GM23248 (cell line): Measurements from ENCODE around the gene PRH2. TPM values are rescaled to one million over a fixed set of nuclear protein-coding genes. Genes with fewer than 3 reads are reported as not detected.

Experiments
- DNase-seq: peaks from one replicate; pipeline ENCODE4 v3.0.0-alpha.2; 2015
- H2AFZ ChIP-seq: fragments of 200-600 bp; sonication (generic); 2 replicates; pipeline ENCODE4 v1.6.1; 2016; ENCODE audit warnings: antibody characterized with exemption
- H3F3A ChIP-seq: fragments of 200-600 bp; sonication (generic); 2 replicates; pipeline ENCODE4 v1.6.1; 2016; ENCODE audit warnings: mild to moderate bottlenecking, antibody characterized with exemption, mixed run types; ENCODE audit not compliant: insufficient read depth
- H3K27ac ChIP-seq: fragments of 200-600 bp; sonication (generic); 2 replicates; pipeline ENCODE4 v1.5.1; 2016; ENCODE audit warnings: mild to moderate bottlenecking
- H3K27me3 ChIP-seq: fragments of 200-600 bp; sonication (generic); replicated peaks from 2 replicates; pipeline ENCODE4 v1.6.1; 2016; ENCODE audit warnings: mild to moderate bottlenecking; ENCODE audit not compliant: insufficient read depth
- H3K36me3 ChIP-seq: fragments of 200-600 bp; sonication (generic); 2 replicates; pipeline ENCODE4 v1.6.1; 2016; ENCODE audit warnings: low read depth, mild to moderate bottlenecking
- H3K4me1 ChIP-seq: fragments of 200-600 bp; sonication (generic); 2 replicates; pipeline ENCODE4 v1.6.1; 2016; ENCODE audit warnings: mild to moderate bottlenecking; ENCODE audit not compliant: insufficient read depth
- H3K4me2 ChIP-seq: fragments of 200-600 bp; sonication (generic); one replicate; pipeline ENCODE4 v1.6.1; 2016; ENCODE audit warnings: mild to moderate bottlenecking; ENCODE audit not compliant: unreplicated experiment
- H3K4me3 ChIP-seq: fragments of 200-600 bp; sonication (generic); 2 replicates; pipeline ENCODE4 v1.5.1; 2016; ENCODE audit warnings: mild to moderate bottlenecking
- H3K79me2 ChIP-seq: fragments of 200-600 bp; sonication (generic); 2 replicates; pipeline ENCODE4 v1.6.1; 2016; ENCODE audit warnings: mild to moderate bottlenecking; ENCODE audit not compliant: insufficient read depth
- H3K9ac ChIP-seq: fragments of 200-600 bp; sonication (generic); 2 replicates; pipeline ENCODE4 v1.6.1; 2016; ENCODE audit warnings: mild to moderate bottlenecking
- H3K9me2 ChIP-seq: fragments of 200-600 bp; sonication (generic); 2 replicates; pipeline ENCODE4 v1.6.1; 2016; ENCODE audit warnings: mixed run types, mild to moderate bottlenecking, moderate library complexity; ENCODE audit not compliant: insufficient read depth
- H3K9me3 ChIP-seq: fragments of 200-600 bp; sonication (generic); one replicate; pipeline ENCODE4 v1.6.1; 2017; ENCODE audit warnings: low read depth
- H4K20me1 ChIP-seq: fragments of 200-600 bp; sonication (generic); 2 replicates; pipeline ENCODE4 v1.6.0; 2016; ENCODE audit not compliant: insufficient read depth
- EZH2 ChIP-seq: fragments of 200-600 bp; sonication (generic); IDR thresholded peaks from 2 replicates; pipeline ENCODE4 v1.6.1; 2018; ENCODE audit warnings: antibody characterized with exemption, mild to moderate bottlenecking; ENCODE audit not compliant: insufficient read depth, poor library complexity, severe bottlenecking
- EZH2phosphoT487 ChIP-seq: fragments of 200-600 bp; sonication (generic); IDR thresholded peaks from 2 replicates; pipeline ENCODE4 v1.6.1; 2018; ENCODE audit warnings: antibody characterized with exemption, moderate library complexity, mild to moderate bottlenecking, low read depth; ENCODE audit not compliant: insufficient read depth
- WGBS, 2 experiments: methylation state at CpG; one replicate each; pipeline ENCODE4 v1.1.6; 2015 to 2017; ENCODE audit warnings: low lambda C conversion rate in 2 of 2, low coverage in 1 of 2; ENCODE audit errors: missing lambda C conversion rate in 2 of 2; 5-methylcytosine and 5-hydroxymethylcytosine counted together
- in situ Hi-C: fragments of 300-500 bp; cut with MboI; formaldehyde crosslinking; loops from 2 replicates; pipeline ENCODE4 v1.15.0; 2020
- polyA plus RNA-seq: library from polyadenylated mRNA; unstranded; fragments of >200 nt; fragmentation: Nextera tagmentation; extraction: Ambion mirVana; gene quantifications from 2 replicates; pipeline ENCODE4 v1.2.1, GENCODE V29; 2016
- total RNA-seq: library from RNA; depleted of rRNA; stranded (reverse); fragments of >200 nt; shearing (Covaris generic); gene quantifications from 2 replicates; pipeline ENCODE4 v1.2.3, GENCODE V29; 2014

PRH2 gene
- total and polyA plus RNA-seq, 2 experiments from 2014 or later = 0.53 TPM; not detected in 1

GRCh38 chr12:10909462-10909861 lies 19.6 kb upstream of the PRH2 start, which contains the start of gene TAS2R13:
TAS2R13 (minus strand) TSS chr12:10909562; CDS start chr12:10909298, 264 bp downstream.
- Histone ChIP-seq H3K36me3 (no peaks in the 10 kb centered on the region), H3K9ac (no peak within 1 kb of the TSS), H3K9me3 (no peaks in the 10 kb centered on the region), H3K27me3 (no peaks in the 10 kb centered on the region), H3K4me2 (no peak within 1 kb of the TSS), H3F3A (no peaks in the 10 kb centered on the region), H3K79me2 (no peaks in the 10 kb centered on the region), H2AFZ (no peak within 1 kb of the TSS), H3K27ac (no peak within 1 kb of the TSS), H3K9me2 (no peaks in the 10 kb centered on the region), H3K4me3 (no peak within 1 kb of the TSS), H4K20me1 (no peaks in the 10 kb centered on the region), H3K4me1 (no peaks in the 10 kb centered on the region)
- in situ Hi-C loops = no loop called here
- no peak for DNase-seq
- TF ChIP-seq EZH2phosphoT487 (no peak), EZH2 (no peak)
- 90 to 100% methylated on average over 1 of the region's 1 CpG for WGBS, 2 experiments

DNA sequence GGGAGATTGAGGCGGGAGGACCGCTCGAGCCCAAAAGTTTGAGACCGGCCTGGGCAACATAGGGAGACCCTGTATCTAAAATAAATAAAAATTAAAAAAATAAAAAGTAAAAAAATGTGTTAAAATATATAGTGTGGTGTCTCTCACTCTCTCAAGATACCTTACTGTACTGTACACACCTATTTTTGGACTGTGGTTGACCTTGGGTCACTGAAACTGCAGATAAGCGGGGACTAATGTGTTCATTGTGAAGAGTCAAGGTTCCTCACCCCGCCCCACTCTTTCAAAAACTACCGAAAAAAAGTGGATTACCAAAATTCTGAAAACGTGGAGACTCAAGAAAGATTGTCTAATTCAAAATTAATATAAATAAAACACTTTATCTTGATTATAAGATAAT lies 18.7 kb upstream of the PRH2 start:
- Histone ChIP-seq H3K4me1 (no peaks in the 10 kb centered on the region), H3K36me3 (no peaks in the 10 kb centered on the region), H3K4me2 (no peak overlapping the region), H3K79me2 (no peaks in the 10 kb centered on the region), H2AFZ (no peak overlapping the region), H3K9ac (no peak overlapping the region), H3K4me3 (no peak overlapping the region), H3F3A (no peaks in the 10 kb centered on the region), H3K27ac (no peak overlapping the region), H3K9me3 (no peaks in the 10 kb centered on the region), H3K9me2 (no peaks in the 10 kb centered on the region), H4K20me1 (no peaks in the 10 kb centered on the region), H3K27me3 (no peaks in the 10 kb centered on the region)
- WGBS, 2 experiments = 84 to 85% methylated on average over 8 of the region's 8 CpGs
- in situ Hi-C loops = no loop called here
- TF ChIP-seq EZH2 (no peak), EZH2phosphoT487 (no peak)
- no peak for DNase-seq

DNA sequence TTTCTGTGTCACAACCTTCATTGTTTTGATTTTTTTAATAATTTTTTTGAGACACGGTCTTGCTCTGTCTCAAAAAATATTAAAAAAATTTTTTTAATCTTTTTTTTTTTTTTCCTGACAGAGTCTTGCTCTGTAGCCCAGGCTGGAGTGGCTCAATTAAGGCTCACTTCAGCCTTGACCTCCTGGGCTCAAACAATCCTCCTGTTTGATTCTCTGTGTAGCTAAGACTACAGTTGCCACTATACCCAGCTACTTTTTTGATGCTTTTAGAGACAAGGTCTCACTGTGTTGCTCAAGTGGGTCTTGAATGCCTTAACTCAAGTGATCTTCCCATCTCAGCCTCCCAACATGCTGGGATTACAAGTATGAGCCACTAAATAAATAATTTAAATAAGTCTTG lies 9.2 kb upstream of the PRH2 start:
- no peaks in the 10 kb centered on the region for H3K9me2 ChIP-seq
- H3K36me3 ChIP-seq = no peaks in the 10 kb centered on the region
- H3K9ac ChIP-seq = no peak overlapping the region
- WGBS, 2 experiments = 95 to 100% methylated on average over 1 of the region's 1 CpG
- no peak overlapping the region for H3K4me2 ChIP-seq
- H3K27me3 ChIP-seq = no peaks in the 10 kb centered on the region
- no peaks in the 10 kb centered on the region for H3K9me3 ChIP-seq
- no peak for DNase-seq
- H3K4me1 ChIP-seq = no peaks in the 10 kb centered on the region
- in situ Hi-C loops = no loop called here
- H3F3A ChIP-seq = no peaks in the 10 kb centered on the region
- H4K20me1 ChIP-seq = no peaks in the 10 kb centered on the region
- no peak for TF ChIP-seq EZH2
- no peak for TF ChIP-seq EZH2phosphoT487
- H2AFZ ChIP-seq = no peak overlapping the region
- no peak overlapping the region for H3K4me3 ChIP-seq
- no peak overlapping the region for H3K27ac ChIP-seq
- no peaks in the 10 kb centered on the region for H3K79me2 ChIP-seq

DNA sequence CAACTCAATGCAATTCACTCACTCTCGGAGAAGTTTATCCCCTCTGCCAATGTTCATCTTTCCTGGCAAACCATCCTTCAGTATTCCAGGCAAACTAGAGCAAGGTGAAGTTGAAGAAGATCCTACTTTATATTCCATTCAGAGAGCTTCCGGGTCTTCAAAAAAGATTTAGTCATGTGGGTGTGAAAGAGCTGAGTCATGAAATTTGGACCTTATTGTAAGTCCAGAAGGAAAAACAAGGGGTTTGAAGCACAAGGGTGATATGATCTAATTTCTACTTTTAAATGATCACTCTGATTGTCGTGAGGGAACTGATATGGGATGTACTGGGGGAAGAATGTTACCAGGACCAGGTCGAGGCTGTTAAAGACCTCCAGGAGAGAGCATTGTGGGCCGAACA lies 2.8 kb upstream of the PRH2 start:
- in situ Hi-C loops = no loop called here

GRCh38 chr12:10936506-10936905 lies 7.5 kb downstream of the PRH2 start:
- WGBS, 2 experiments = 92 to 100% methylated on average over 1 of the region's 1 CpG
- peaks cover 14% of the 10 kb centered on the region for H3F3A ChIP-seq
- no peaks in the 10 kb centered on the region for H3K9me2 ChIP-seq
- H4K20me1 ChIP-seq = no peaks in the 10 kb centered on the region
- no peaks in the 10 kb centered on the region for H3K36me3 ChIP-seq
- no peak overlapping the region for H3K4me2 ChIP-seq
- H3K4me1 ChIP-seq = peaks cover 13% of the 10 kb centered on the region
- H3K27me3 ChIP-seq = no peaks in the 10 kb centered on the region
- TF ChIP-seq EZH2 = no peak
- TF ChIP-seq EZH2phosphoT487 = no peak
- in situ Hi-C loops = no loop called here
- no peak overlapping the region for H2AFZ ChIP-seq
- no peak overlapping the region for H3K9ac ChIP-seq
- H3K27ac ChIP-seq = no peak overlapping the region
- H3K4me3 ChIP-seq = no peak overlapping the region
- no peaks in the 10 kb centered on the region for H3K79me2 ChIP-seq
- no peaks in the 10 kb centered on the region for H3K9me3 ChIP-seq
- no peak for DNase-seq

More for the DNA sequence above, 2.8 kb upstream of the PRH2 start:
- H2AFZ ChIP-seq = no peak overlapping the region
- no peak overlapping the region for H3K9ac ChIP-seq
- no peak overlapping the region for H3K4me2 ChIP-seq
- no peaks in the 10 kb centered on the region for H3K79me2 ChIP-seq
- H3F3A ChIP-seq = no peaks in the 10 kb centered on the region
- WGBS, 2 experiments = 94 to 96% methylated on average over 5 of the region's 5 CpGs
- no peak overlapping the region for H3K4me3 ChIP-seq
- DNase-seq = no peak
- H3K9me2 ChIP-seq = no peaks in the 10 kb centered on the region; the same call in 1 of the 2 replicates
- H4K20me1 ChIP-seq = no peaks in the 10 kb centered on the region
- no peaks in the 10 kb centered on the region for H3K9me3 ChIP-seq
- H3K27me3 ChIP-seq = no peaks in the 10 kb centered on the region
- TF ChIP-seq EZH2phosphoT487 = no peak
- no peak for TF ChIP-seq EZH2
- H3K27ac ChIP-seq = no peak overlapping the region
- H3K36me3 ChIP-seq = no peaks in the 10 kb centered on the region
- no peaks in the 10 kb centered on the region for H3K4me1 ChIP-seq
